Naive thymus-derived CD4-positive, alpha-beta T cell (primary cell): ENCODE measurements around the gene STK25. TPM values are rescaled to one million over a fixed set of nuclear protein-coding genes. Genes with fewer than 3 reads are reported as not detected.
A peak's percentile ranks its signal among the peaks of the same experiment; 100 is the strongest.

Source experiments
- ATAC-seq: fragments of 150-1000 bp; cut with Tn5 transposase; 2 replicates; pipeline ENCODE4 v1.10.0; 2021; ENCODE audit warnings: mild to moderate bottlenecking, moderate library complexity
- CTCF ChIA-PET: fragments of 350-600 bp; sonication (Branson Sonifier 250); formaldehyde crosslinking; loops from one replicate; lab custom pipeline; 2021; ENCODE audit warnings: antibody characterized with exemption; lab: Charles Lee
- POLR2A ChIA-PET: fragments of 350-600 bp; sonication (Branson Sonifier 250); formaldehyde crosslinking; loops from one replicate; lab custom pipeline; 2021; ENCODE audit warnings: antibody characterized with exemption, inconsistent platforms; lab: Charles Lee
- DNase-seq, 9 donors: peaks; one replicate each; pipeline versions ENCODE4 v3.0.0 to v3.0.0-alpha.2; 2020 to 2022; ENCODE audit warnings: mixed read lengths in 1 of 9
- H3K27ac ChIP-seq: one replicate; pipeline ENCODE4 v1.7.0; 2013; ENCODE audit warnings: mild to moderate bottlenecking, low read depth, low read length, moderate library complexity
- H3K27me3 ChIP-seq, 2 donors: one replicate each; pipeline ENCODE4 v1.7.0; 2013; ENCODE audit warnings: low read length in 2 of 2, mild to moderate bottlenecking in 2 of 2, moderate library complexity in 2 of 2; ENCODE audit not compliant: control insufficient read depth in 2 of 2, insufficient read depth in 2 of 2
- H3K36me3 ChIP-seq, 3 experiments: 1 replicate in 2 of 3; 2 replicates in 1 of 3; pipeline ENCODE4 v1.7.0; 2013; ENCODE audit warnings: low read length in 3 of 3, mild to moderate bottlenecking in 3 of 3, moderate library complexity in 1 of 3; ENCODE audit not compliant: insufficient read depth in 3 of 3, control insufficient read depth in 2 of 3
- H3K4me1 ChIP-seq, 2 donors: one replicate each; pipeline ENCODE4 v1.7.0; 2013; ENCODE audit warnings: low read length in 2 of 2, mild to moderate bottlenecking in 2 of 2, moderate library complexity in 1 of 2; ENCODE audit not compliant: control insufficient read depth in 2 of 2, insufficient read depth in 2 of 2
- H3K4me3 ChIP-seq: 2 replicates; pipeline ENCODE4 v1.7.0; 2013; ENCODE audit warnings: mild to moderate bottlenecking, low read length
- H3K9me3 ChIP-seq, 3 experiments: 1 replicate in 2 of 3; 2 replicates in 1 of 3; pipeline ENCODE4 v1.7.0; 2013; ENCODE audit warnings: low read length in 3 of 3; ENCODE audit not compliant: control insufficient read depth in 2 of 3
- H3K27ac Mint-ChIP-seq, 9 donors: one replicate each; pipeline ENCODE4 v1.8.0; 2020 to 2022; ENCODE audit warnings: mixed read lengths in 9 of 9, mild to moderate bottlenecking in 8 of 9, moderate library complexity in 5 of 9, inconsistent platforms in 2 of 9
- H3K27me3 Mint-ChIP-seq, 5 donors: one replicate each; pipeline ENCODE4 v1.8.0; 2021 to 2022; ENCODE audit warnings: mixed read lengths in 5 of 5, mild to moderate bottlenecking in 1 of 5
- H3K36me3 Mint-ChIP-seq, 5 donors: one replicate each; pipeline ENCODE4 v1.8.0; 2020 to 2022; ENCODE audit warnings: mixed read lengths in 5 of 5, mild to moderate bottlenecking in 3 of 5, inconsistent platforms in 1 of 5
- H3K4me1 Mint-ChIP-seq, 7 donors: one replicate each; pipeline ENCODE4 v1.8.0; 2020 to 2022; ENCODE audit warnings: mixed read lengths in 7 of 7, mild to moderate bottlenecking in 3 of 7, inconsistent platforms in 1 of 7
- H3K4me3 Mint-ChIP-seq, 10 donors: one replicate each; pipeline ENCODE4 v1.8.0; 2020 to 2022; ENCODE audit warnings: mild to moderate bottlenecking in 10 of 10, mixed read lengths in 10 of 10, moderate library complexity in 6 of 10, inconsistent platforms in 2 of 10
- H3K9me3 Mint-ChIP-seq, 11 donors: one replicate each; pipeline ENCODE4 v1.8.0; 2020 to 2022; ENCODE audit warnings: mixed read lengths in 11 of 11, mild to moderate bottlenecking in 4 of 11, inconsistent platforms in 1 of 11, moderate library complexity in 1 of 11
- intact Hi-C, 2 donors: fragments of 100-400 bp; cut with micrococcal nuclease; formaldehyde crosslinking; loops; one replicate each; pipeline ENCODE4 v1.15.1; 2023
- polyA plus RNA-seq, 2 donors: library from polyadenylated mRNA; unstranded; fragments of 300-500 nt; fragmentation: Illumina TruSeq; gene quantifications; one replicate each; pipeline ENCODE4 v1.2.3, GENCODE V29; 2021
- total RNA-seq, 6 experiments: library from RNA in 5 of 6; stranded (reverse) in 5 of 6; gene quantifications; 1 replicate in 5 of 6; 2 replicates in 1 of 6; pipeline ENCODE4 v1.2.3 and lab custom pipeline; 2021 to 2026

Gene STK25
- total and polyA plus RNA-seq, 7 experiments from 2014 or later = 74.0 to 170 (median 109) TPM

GRCh38 chr2:241489733-241490680 is 18.4 kb downstream of the STK25 start:
- Mint-ChIP-seq H3K27me3 (no peaks in the 10 kb centered on the region), H3K4me1 (peaks cover 0 to 8% (median 0%) of the 10 kb centered on the region in 7 donors), H3K9me3 (no peaks in the 10 kb centered on the region), H3K27ac (no peak overlapping the region), H3K36me3 (peaks cover 0 to 7% (median under 1%) of the 10 kb centered on the region in 5 donors), H3K4me3 (no peak overlapping the region)
- ATAC-seq = peak; percentile 29
- H3K36me3 ChIP-seq = peaks cover 0 to 19% (median 2%) of the 10 kb centered on the region in 3 experiments
- no peaks in the 10 kb centered on the region for H3K27me3 ChIP-seq
- no peaks in the 10 kb centered on the region for H3K4me1 ChIP-seq
- no peak overlapping the region for H3K4me3 ChIP-seq
- POLR2A ChIA-PET = no interaction called here
- no peak overlapping the region for H3K27ac ChIP-seq
- CTCF ChIA-PET = no interaction called here
- H3K9me3 ChIP-seq = no peaks in the 10 kb centered on the region
- DNase-seq = no peak
- intact Hi-C loops = no loop called here

- intact Hi-C loops = no loop called here
- Histone ChIP-seq H3K9me3 (no peaks in the 10 kb centered on the region), H3K27me3 (no peaks in the 10 kb centered on the region), H3K4me3 (no peak overlapping the region), H3K4me1 (no peaks in the 10 kb centered on the region), H3K36me3 (peaks cover 0 to 10% (median 2%) of the 10 kb centered on the region in 3 experiments), H3K27ac (no peak overlapping the region)
- no peak overlapping the region for H3K4me3 Mint-ChIP-seq
- peaks cover 0 to 5% (median 0%) of the 10 kb centered on the region in 5 donors for H3K36me3 Mint-ChIP-seq
- DNase-seq (no peak), ATAC-seq (no peak)
- ChIA-PET CTCF (no interaction called here), POLR2A (no interaction called here)
- no peaks in the 10 kb centered on the region for H3K27me3 Mint-ChIP-seq
- no peak overlapping the region for H3K27ac Mint-ChIP-seq
- no peaks in the 10 kb centered on the region for H3K9me3 Mint-ChIP-seq
- peaks cover 0 to 8% (median 0%) of the 10 kb centered on the region in 7 donors for H3K4me1 Mint-ChIP-seq
These were observed 19.3 kb downstream of the STK25 start for GRCh38 chr2:241489088-241489487.

DNA sequence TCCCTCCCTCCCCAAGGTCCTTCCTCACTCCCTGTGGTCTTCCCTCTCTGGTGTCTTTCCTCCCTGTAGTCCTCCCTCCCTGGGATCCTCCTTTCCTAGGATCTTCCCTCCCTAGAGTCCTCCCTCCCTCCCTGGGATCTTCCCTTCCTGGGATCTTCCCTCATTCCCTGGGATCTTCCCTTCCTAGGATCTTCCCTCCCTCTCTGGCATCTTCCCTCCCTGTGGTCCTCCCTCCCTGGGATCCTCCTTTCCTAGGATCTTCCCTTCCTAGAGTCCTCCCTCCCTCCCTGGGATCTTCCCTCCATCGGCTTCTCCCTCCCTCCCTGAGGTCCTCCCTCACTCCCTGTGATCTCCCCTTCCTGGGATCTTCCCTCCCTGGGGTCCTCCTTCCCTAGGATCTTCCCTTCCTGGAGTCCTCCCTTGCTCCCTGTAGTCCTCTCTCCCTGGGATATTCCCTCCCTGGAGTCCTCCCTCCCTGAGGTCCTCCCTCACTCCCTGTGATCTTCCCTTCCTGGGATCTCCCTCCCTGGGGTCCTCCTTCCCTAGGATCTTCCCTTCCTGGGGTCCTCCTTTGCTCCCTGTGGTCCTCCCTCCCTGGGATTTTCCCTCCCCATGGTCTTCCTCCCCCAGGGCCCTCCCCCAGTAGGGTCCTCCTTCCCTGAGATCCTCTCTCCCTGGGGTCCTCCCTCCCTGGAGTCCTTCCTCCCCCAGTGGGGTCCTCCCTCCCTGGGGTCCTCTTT is 23.0 kb downstream of the STK25 start:
- Mint-ChIP-seq H3K36me3 (peaks cover 0 to 8% (median 0%) of the 10 kb centered on the region in 5 donors), H3K4me1 (peaks cover 0 to 2% (median 0%) of the 10 kb centered on the region in 7 donors), H3K4me3 (no peak overlapping the region), H3K9me3 (no peaks in the 10 kb centered on the region), H3K27me3 (peaks cover 0 to 1% (median 0%) of the 10 kb centered on the region in 5 donors), H3K27ac (peak overlapping the region in 2 of 9 donors; percentile 7 to 78)
- ChIA-PET POLR2A (no interaction called here), CTCF (no interaction called here)
- H3K27me3 ChIP-seq = no peaks in the 10 kb centered on the region
- ATAC-seq = no peak
- no peak overlapping the region for H3K27ac ChIP-seq
- H3K4me1 ChIP-seq = no peaks in the 10 kb centered on the region
- intact Hi-C loops = no loop called here
- no peaks in the 10 kb centered on the region for H3K9me3 ChIP-seq
- no peak for DNase-seq
- no peak overlapping the region for H3K4me3 ChIP-seq
- no peaks in the 10 kb centered on the region for H3K36me3 ChIP-seq

DNA sequence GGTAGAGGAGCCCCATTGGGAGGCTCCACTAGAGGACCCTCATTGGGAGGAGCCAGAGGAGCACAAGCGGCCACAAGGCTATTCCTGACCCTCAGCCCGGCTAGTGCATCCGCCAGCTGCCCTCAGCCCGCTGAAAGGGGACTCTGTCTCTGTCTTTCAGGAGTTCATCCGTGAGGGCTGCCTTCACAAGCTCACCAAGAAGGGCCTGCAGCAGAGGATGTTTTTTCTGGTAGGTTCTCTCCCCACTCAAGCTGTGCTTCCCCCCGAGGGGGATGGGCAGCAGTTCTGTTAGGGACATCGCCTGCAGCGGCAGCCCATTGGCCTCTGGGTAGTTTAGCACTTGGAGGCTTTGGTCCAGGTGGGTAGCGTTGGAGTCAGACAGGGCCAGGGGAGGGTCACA is 25.1 kb downstream of the STK25 start:
- Mint-ChIP-seq H3K4me3 (no peak overlapping the region), H3K27ac (no peak overlapping the region), H3K36me3 (peaks cover 0 to 17% (median 7%) of the 10 kb centered on the region in 5 donors), H3K4me1 (peaks cover 0 to 2% (median 0%) of the 10 kb centered on the region in 7 donors), H3K27me3 (peaks cover 0 to 1% (median 0%) of the 10 kb centered on the region in 5 donors), H3K9me3 (no peaks in the 10 kb centered on the region)
- Histone ChIP-seq H3K27ac (no peak overlapping the region), H3K4me3 (no peak overlapping the region), H3K27me3 (no peaks in the 10 kb centered on the region), H3K36me3 (no peaks in the 10 kb centered on the region), H3K9me3 (no peaks in the 10 kb centered on the region), H3K4me1 (no peaks in the 10 kb centered on the region)
- no peak for ATAC-seq
- no peak for DNase-seq
- intact Hi-C loops = no loop called here
- CTCF ChIA-PET = no interaction called here
- POLR2A ChIA-PET = no interaction called here

- H3K9me3 Mint-ChIP-seq = no peaks in the 10 kb centered on the region
- peaks cover 0 to 2% (median 0%) of the 10 kb centered on the region in 5 donors for H3K27me3 Mint-ChIP-seq
- POLR2A ChIA-PET = no interaction called here
- ATAC-seq (no peak), DNase-seq (no peak)
- peaks cover 0 to 2% (median 0%) of the 10 kb centered on the region in 7 donors for H3K4me1 Mint-ChIP-seq
- H3K4me1 ChIP-seq = no peaks in the 10 kb centered on the region
- no peaks in the 10 kb centered on the region for H3K27me3 ChIP-seq
- intact Hi-C loops = no loop called here
- H3K27ac Mint-ChIP-seq = no peak overlapping the region
- no peaks in the 10 kb centered on the region for H3K9me3 ChIP-seq
- H3K36me3 ChIP-seq = no peaks in the 10 kb centered on the region
- peaks cover 0 to 21% (median 11%) of the 10 kb centered on the region in 5 donors for H3K36me3 Mint-ChIP-seq
- H3K27ac ChIP-seq = no peak overlapping the region
- H3K4me3 ChIP-seq = no peak overlapping the region
- no peak overlapping the region for H3K4me3 Mint-ChIP-seq
- CTCF ChIA-PET = no interaction called here
These were observed 26.0 kb downstream of the STK25 start for GRCh38 chr2:241482126-241482955.

- Histone ChIP-seq H3K9me3 (no peaks in the 10 kb centered on the region), H3K27me3 (no peaks in the 10 kb centered on the region), H3K36me3 (no peaks in the 10 kb centered on the region), H3K27ac (no peak overlapping the region), H3K4me1 (no peaks in the 10 kb centered on the region), H3K4me3 (no peak overlapping the region)
- POLR2A ChIA-PET = no interaction called here
- no peaks in the 10 kb centered on the region for H3K9me3 Mint-ChIP-seq
- ATAC-seq (no peak), DNase-seq (no peak)
- CTCF ChIA-PET = no interaction called here
- intact Hi-C loops = no loop called here
- no peak overlapping the region for H3K27ac Mint-ChIP-seq
- H3K36me3 Mint-ChIP-seq = peaks cover 0 to 20% (median 13%) of the 10 kb centered on the region in 5 donors
- H3K4me1 Mint-ChIP-seq = peaks cover 0 to 2% (median 0%) of the 10 kb centered on the region in 7 donors
- peaks cover 0 to 3% (median 0%) of the 10 kb centered on the region in 5 donors for H3K27me3 Mint-ChIP-seq
- no peak overlapping the region for H3K4me3 Mint-ChIP-seq
These were observed 26.7 kb downstream of the STK25 start for GRCh38 chr2:241481687-241482086.
